ENCODE data around the gene PABPN1L.

The PABPN1L gene

DNA sequence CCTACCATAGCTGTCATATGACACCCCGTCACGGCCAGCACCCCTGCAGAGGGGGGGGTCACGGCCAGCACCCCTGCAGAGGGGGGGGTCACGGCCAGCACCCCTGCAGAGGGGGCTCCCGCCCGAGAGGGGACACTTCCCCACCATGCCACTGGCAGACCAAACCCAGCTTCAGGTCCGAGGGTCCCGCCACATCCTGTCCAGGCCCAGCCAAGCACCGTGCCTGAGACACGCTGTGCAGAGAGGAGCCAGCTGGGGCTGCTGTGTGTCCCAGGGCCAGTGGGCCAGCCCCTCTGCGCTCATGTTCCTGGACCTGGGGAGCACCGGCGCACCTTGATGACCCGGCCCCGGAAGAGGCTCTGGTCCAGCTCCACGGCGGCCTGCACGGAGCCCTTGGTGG lies 1.9 kb downstream of the PABPN1L start:
- no peak overlapping the region for H3K4ac ChIP-seq (ENCODE audit: low read length)
- no peak for DNase-seq (ENCODE audit: low spot score)
- no CpG with 5 or more reads among the region's 18 CpGs for WGBS, 2 donors (ENCODE audit: extremely low coverage in 2 of 2, insufficient read length in 2 of 2, insufficient replicate concordance in 1 of 2)

GRCh38 chr16:88864099-88864498 lies 2.4 kb downstream of the PABPN1L start:
- Histone ChIP-seq H3K4ac (ENCODE audit: low read length) (no peak overlapping the region), H3K18ac (ENCODE audit: low read length) (no peak overlapping the region), H2BK15ac (ENCODE audit: low read length) (no peak overlapping the region), H2AK5ac (ENCODE audit: low read depth, low read length) (peak overlapping the region; percentile 63), H3K14ac (ENCODE audit: low read length) (no peak overlapping the region), H3K4me1 (ENCODE audit: control insufficient read depth in 2 of 2, insufficient read depth in 1 of 2, low read depth in 1 of 2, low read length in 2 of 2) (peaks cover 0 to 2% of the 10 kb centered on the region in 2 donors), H4K91ac (ENCODE audit: low read depth, low read length, poor library complexity) (no peak overlapping the region), H4K8ac (ENCODE audit: low read depth, low read length) (no peak overlapping the region), H3K27me3 (ENCODE audit: control insufficient read depth in 3 of 3, insufficient read depth in 3 of 3, low read depth in 1 of 3, low read length in 3 of 3) (peaks cover 0 to 28% (median 0%) of the 10 kb centered on the region in 3 experiments), H3K23ac (ENCODE audit: low read depth, low read length, poor library complexity) (peak overlapping the region; percentile 43), H3K4me3 (ENCODE audit: low read length in 2 of 2) (no peak overlapping the region), H2BK5ac (ENCODE audit: low read length) (no peak overlapping the region), H3K4me2 (ENCODE audit: insufficient read depth, low read length, poor library complexity, severe bottlenecking) (no peak overlapping the region), H3K27ac (replicated peaks; ENCODE audit: low read length) (no peak overlapping the region), H2BK12ac (ENCODE audit: low read length) (no peak overlapping the region), H2BK120ac (ENCODE audit: low read depth, low read length) (no peak overlapping the region), H2AFZ (ENCODE audit: low read length) (no peak overlapping the region), H3K79me1 (ENCODE audit: low read depth, low read length) (peaks cover 2% of the 10 kb centered on the region), H3K36me3 (replicated peaks in 1 of 2; ENCODE audit: control insufficient read depth in 2 of 2, insufficient read depth in 2 of 2, low read length in 2 of 2) (peaks cover 17 to 29% of the 10 kb centered on the region in 2 donors), H3K9me3 (replicated peaks in 1 of 2; ENCODE audit: control insufficient read depth in 2 of 2, insufficient read depth in 1 of 2, low read depth in 1 of 2, low read length in 2 of 2) (no peaks in the 10 kb centered on the region), H3K9ac (ENCODE audit: low read depth, low read length, poor library complexity) (no peak overlapping the region)
- no peak for DNase-seq (ENCODE audit: low spot score)
- WGBS, 2 donors (ENCODE audit: extremely low coverage in 2 of 2, insufficient read length in 2 of 2, insufficient replicate concordance in 1 of 2): no CpG with 5 or more reads among the region's 15 CpGs

More for the DNA sequence above, 1.9 kb downstream of the PABPN1L start:
- H2AFZ ChIP-seq (ENCODE audit: low read length): no peak overlapping the region
- H3K27ac ChIP-seq (replicated peaks; ENCODE audit: low read length): no peak overlapping the region
- no peak overlapping the region for H3K4me3 ChIP-seq (ENCODE audit: low read length in 2 of 2)
- H4K8ac ChIP-seq (ENCODE audit: low read depth, low read length): no peak overlapping the region
- no peak overlapping the region for H3K18ac ChIP-seq (ENCODE audit: low read length)
- no peak overlapping the region for H3K4me2 ChIP-seq (ENCODE audit: insufficient read depth, low read length, poor library complexity, severe bottlenecking)
- no peak overlapping the region for H2AK5ac ChIP-seq (ENCODE audit: low read depth, low read length)
- H3K4me1 ChIP-seq (ENCODE audit: control insufficient read depth in 2 of 2, insufficient read depth in 1 of 2, low read depth in 1 of 2, low read length in 2 of 2): peaks cover 0 to 2% of the 10 kb centered on the region in 2 donors
- peaks cover 0 to 32% (median 0%) of the 10 kb centered on the region in 3 experiments for H3K27me3 ChIP-seq (ENCODE audit: control insufficient read depth in 3 of 3, insufficient read depth in 3 of 3, low read depth in 1 of 3, low read length in 3 of 3)
- peaks cover 2% of the 10 kb centered on the region for H3K79me1 ChIP-seq (ENCODE audit: low read depth, low read length)
- no peak overlapping the region for H3K14ac ChIP-seq (ENCODE audit: low read length)
- H3K23ac ChIP-seq (ENCODE audit: low read depth, low read length, poor library complexity): no peak overlapping the region
- H3K9me3 ChIP-seq (replicated peaks in 1 of 2; ENCODE audit: control insufficient read depth in 2 of 2, insufficient read depth in 1 of 2, low read depth in 1 of 2, low read length in 2 of 2): no peaks in the 10 kb centered on the region
- no peak overlapping the region for H2BK5ac ChIP-seq (ENCODE audit: low read length)
- H3K36me3 ChIP-seq (replicated peaks in 1 of 2; ENCODE audit: control insufficient read depth in 2 of 2, insufficient read depth in 2 of 2, low read length in 2 of 2): peaks cover 16 to 24% of the 10 kb centered on the region in 2 donors
- no peak overlapping the region for H2BK15ac ChIP-seq (ENCODE audit: low read length)
- no peak overlapping the region for H3K9ac ChIP-seq (ENCODE audit: low read depth, low read length, poor library complexity)
- H2BK12ac ChIP-seq (ENCODE audit: low read length): no peak overlapping the region
- H2BK120ac ChIP-seq (ENCODE audit: low read depth, low read length): no peak overlapping the region
- H4K91ac ChIP-seq (ENCODE audit: low read depth, low read length, poor library complexity): no peak overlapping the region

DNA sequence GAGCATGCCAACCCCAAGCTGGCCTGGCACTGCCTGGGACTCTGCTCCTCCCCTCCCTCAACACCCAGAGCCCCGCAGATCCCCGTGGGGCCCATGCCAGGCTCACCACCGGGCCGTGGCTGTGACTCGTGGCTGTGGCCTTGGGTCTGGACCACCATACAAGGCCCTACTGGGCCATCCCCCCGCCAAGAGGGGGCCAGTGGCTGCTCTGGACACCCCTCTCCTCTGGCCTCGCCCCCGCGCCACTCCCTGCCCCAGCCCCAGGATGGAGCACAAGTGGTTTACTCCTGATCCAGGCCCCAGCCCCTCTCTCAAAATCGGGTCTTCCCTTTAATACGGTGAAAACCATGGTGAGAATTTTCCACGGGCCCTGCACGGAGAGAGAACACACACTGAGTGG lies 3.0 kb downstream of the PABPN1L start:
- no peak overlapping the region for H2AK5ac ChIP-seq (ENCODE audit: low read depth, low read length)
- H2BK5ac ChIP-seq (ENCODE audit: low read length): no peak overlapping the region
- no peak overlapping the region for H3K14ac ChIP-seq (ENCODE audit: low read length)
- H3K4me1 ChIP-seq (ENCODE audit: control insufficient read depth in 2 of 2, insufficient read depth in 1 of 2, low read depth in 1 of 2, low read length in 2 of 2): peaks cover 0 to 2% of the 10 kb centered on the region in 2 donors
- no peak overlapping the region for H4K8ac ChIP-seq (ENCODE audit: low read depth, low read length)
- H2BK12ac ChIP-seq (ENCODE audit: low read length): no peak overlapping the region
- no peaks in the 10 kb centered on the region for H3K9me3 ChIP-seq (replicated peaks in 1 of 2; ENCODE audit: control insufficient read depth in 2 of 2, insufficient read depth in 1 of 2, low read depth in 1 of 2, low read length in 2 of 2)
- peaks cover 17 to 32% of the 10 kb centered on the region in 2 donors for H3K36me3 ChIP-seq (replicated peaks in 1 of 2; ENCODE audit: control insufficient read depth in 2 of 2, insufficient read depth in 2 of 2, low read length in 2 of 2)
- no peak overlapping the region for H3K18ac ChIP-seq (ENCODE audit: low read length)
- no peak for DNase-seq (ENCODE audit: low spot score)
- H3K4ac ChIP-seq (ENCODE audit: low read length): no peak overlapping the region
- peaks cover 0 to 21% (median 0%) of the 10 kb centered on the region in 3 experiments for H3K27me3 ChIP-seq (ENCODE audit: control insufficient read depth in 3 of 3, insufficient read depth in 3 of 3, low read depth in 1 of 3, low read length in 3 of 3)
- no peak overlapping the region for H3K4me2 ChIP-seq (ENCODE audit: insufficient read depth, low read length, poor library complexity, severe bottlenecking)
- H2BK120ac ChIP-seq (ENCODE audit: low read depth, low read length): no peak overlapping the region
- no peak overlapping the region for H3K23ac ChIP-seq (ENCODE audit: low read depth, low read length, poor library complexity)
- H3K4me3 ChIP-seq (ENCODE audit: low read length in 2 of 2): no peak overlapping the region
- WGBS, 2 donors (ENCODE audit: extremely low coverage in 2 of 2, insufficient read length in 2 of 2, insufficient replicate concordance in 1 of 2): no CpG with 5 or more reads among the region's 13 CpGs
- H2BK15ac ChIP-seq (ENCODE audit: low read length): no peak overlapping the region
- H3K9ac ChIP-seq (ENCODE audit: low read depth, low read length, poor library complexity): no peak overlapping the region
- no peak overlapping the region for H3K27ac ChIP-seq (replicated peaks; ENCODE audit: low read length)
- peaks cover 2% of the 10 kb centered on the region for H3K79me1 ChIP-seq (ENCODE audit: low read depth, low read length)
- no peak overlapping the region for H2AFZ ChIP-seq (ENCODE audit: low read length)
- no peak overlapping the region for H4K91ac ChIP-seq (ENCODE audit: low read depth, low read length, poor library complexity)

DNA sequence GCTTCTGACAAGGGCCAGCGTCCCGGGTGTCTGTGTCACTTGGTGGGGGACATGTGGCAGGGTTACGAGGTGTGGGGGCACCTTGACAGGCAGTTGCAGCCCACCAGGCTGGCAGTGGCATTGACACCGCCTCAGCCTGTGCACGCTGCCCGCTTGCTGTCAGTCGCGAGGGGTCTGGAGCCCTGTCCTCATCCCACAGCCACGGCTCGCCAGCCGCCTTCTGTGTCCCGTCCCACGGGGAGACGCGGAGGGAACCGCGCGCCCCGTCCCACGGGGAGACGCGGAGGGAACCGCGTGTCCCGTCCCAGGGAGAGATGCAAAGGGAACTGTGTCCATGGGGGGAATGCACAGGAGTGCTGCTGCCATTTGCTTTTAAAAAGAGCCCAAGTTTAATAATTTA lies 3.5 kb downstream of the PABPN1L start:
- no peak overlapping the region for H2AK5ac ChIP-seq (ENCODE audit: low read depth, low read length)
- H3K27ac ChIP-seq (replicated peaks; ENCODE audit: low read length): no peak overlapping the region
- H3K4ac ChIP-seq (ENCODE audit: low read length): no peak overlapping the region
- no peaks in the 10 kb centered on the region for H3K9me3 ChIP-seq (replicated peaks in 1 of 2; ENCODE audit: control insufficient read depth in 2 of 2, insufficient read depth in 1 of 2, low read depth in 1 of 2, low read length in 2 of 2)
- no peak overlapping the region for H4K91ac ChIP-seq (ENCODE audit: low read depth, low read length, poor library complexity)
- no peak overlapping the region for H3K14ac ChIP-seq (ENCODE audit: low read length)
- peak overlapping the region in 1 of 2 donors; percentile 43 for H3K4me3 ChIP-seq (ENCODE audit: low read length in 2 of 2)
- peaks cover 0 to 19% (median 0%) of the 10 kb centered on the region in 3 experiments for H3K27me3 ChIP-seq (ENCODE audit: control insufficient read depth in 3 of 3, insufficient read depth in 3 of 3, low read depth in 1 of 3, low read length in 3 of 3)
- no peak overlapping the region for H3K18ac ChIP-seq (ENCODE audit: low read length)
- peaks cover 2 to 4% of the 10 kb centered on the region in 2 donors for H3K4me1 ChIP-seq (ENCODE audit: control insufficient read depth in 2 of 2, insufficient read depth in 1 of 2, low read depth in 1 of 2, low read length in 2 of 2)
- H3K4me2 ChIP-seq (ENCODE audit: insufficient read depth, low read length, poor library complexity, severe bottlenecking): no peak overlapping the region
- H2BK12ac ChIP-seq (ENCODE audit: low read length): no peak overlapping the region
- DNase-seq (ENCODE audit: low spot score): no peak
- H2BK5ac ChIP-seq (ENCODE audit: low read length): no peak overlapping the region
- no peak overlapping the region for H3K23ac ChIP-seq (ENCODE audit: low read depth, low read length, poor library complexity)
- H3K79me1 ChIP-seq (ENCODE audit: low read depth, low read length): peaks cover 2% of the 10 kb centered on the region
- H3K36me3 ChIP-seq (replicated peaks in 1 of 2; ENCODE audit: control insufficient read depth in 2 of 2, insufficient read depth in 2 of 2, low read length in 2 of 2): peaks cover 17 to 32% of the 10 kb centered on the region in 2 donors
- no CpG with 5 or more reads among the region's 25 CpGs for WGBS, 2 donors (ENCODE audit: extremely low coverage in 2 of 2, insufficient read length in 2 of 2, insufficient replicate concordance in 1 of 2)
- H4K8ac ChIP-seq (ENCODE audit: low read depth, low read length): peak overlapping the region; percentile 65
- no peak overlapping the region for H2BK15ac ChIP-seq (ENCODE audit: low read length)
- H2AFZ ChIP-seq (ENCODE audit: low read length): no peak overlapping the region
- H2BK120ac ChIP-seq (ENCODE audit: low read depth, low read length): no peak overlapping the region
- H3K9ac ChIP-seq (ENCODE audit: low read depth, low read length, poor library complexity): no peak overlapping the region
